GM12891 (cell line): Measurements from ENCODE around the gene FZD10.

Source experiments
- DNase-seq: peaks from one replicate; pipeline ENCODE4 v3.0.0; 2011; ENCODE audit warnings: low spot score; ENCODE audit not compliant: insufficient read length
- FAIRE-seq: peaks from 2 replicates; lab custom pipeline; 2011; peaks lifted over from hg19 to GRCh38; lab: Jason Lieb, UNC
- PAX5 ChIP-seq: IDR thresholded peaks from 2 replicates; pipeline ENCODE4 v1.6.1; 2011; ENCODE audit warnings: low read length, moderate library complexity, mild to moderate bottlenecking; ENCODE audit not compliant: insufficient read depth, severe bottlenecking
- POLR2A ChIP-seq: IDR thresholded peaks from 2 replicates; pipeline ENCODE4 v1.6.1; 2011; ENCODE audit warnings: low read depth, low read length, control low read depth
- POLR2AphosphoS5 ChIP-seq: IDR thresholded peaks from 2 replicates; pipeline ENCODE4 v1.6.1; 2011; ENCODE audit warnings: low read depth, low read length, control low read depth
- POU2F2 ChIP-seq: IDR thresholded peaks from 2 replicates; pipeline ENCODE4 v1.6.1; 2011; ENCODE audit warnings: low read depth, mild to moderate bottlenecking, control low read depth, low read length, moderate library complexity
- SPI1 ChIP-seq: IDR thresholded peaks from 2 replicates; pipeline ENCODE4 v1.6.1; 2011; ENCODE audit warnings: low read depth, low read length, control low read depth
- TAF1 ChIP-seq: IDR thresholded peaks from 2 replicates; pipeline ENCODE4 v1.6.1; 2011; ENCODE audit warnings: low read depth, low read length, control low read depth

Gene FZD10

DNA sequence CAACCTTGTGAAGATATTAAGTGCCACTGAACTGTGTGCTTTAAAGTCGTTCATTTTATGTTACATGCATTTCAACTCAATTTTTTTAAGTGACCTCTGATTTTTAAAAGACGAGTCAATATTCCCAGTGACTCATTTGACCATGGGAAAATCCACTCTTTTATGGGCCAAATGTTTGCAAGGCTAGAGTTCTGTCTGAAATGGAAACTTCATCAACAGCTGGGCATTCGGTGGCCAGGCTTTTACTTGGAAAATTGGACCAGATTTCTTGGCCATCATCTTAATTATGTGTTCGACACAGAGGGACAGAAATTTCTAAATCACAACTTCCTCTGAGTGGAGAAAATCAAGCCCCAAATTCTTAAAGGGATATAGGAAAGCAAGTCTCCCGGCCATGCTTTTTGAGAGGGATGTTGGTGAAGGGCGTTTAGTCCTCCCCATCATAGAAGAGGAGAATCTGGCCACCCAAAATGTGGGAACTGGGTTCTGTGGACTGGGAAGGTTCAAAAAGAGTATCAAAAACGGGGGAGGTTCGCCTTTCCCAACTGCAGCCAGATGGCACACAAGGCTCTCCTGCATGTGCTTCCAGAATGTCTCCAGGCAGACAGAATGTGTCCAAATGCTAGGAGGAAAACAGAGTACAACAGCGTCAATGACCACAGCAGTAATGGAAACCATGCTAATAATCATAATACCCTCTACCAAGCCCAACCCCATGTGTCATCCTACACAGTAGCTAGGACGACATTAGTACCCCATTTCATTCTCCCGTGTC, 40.9 kb upstream of the FZD10 start:
- DNase-seq (no peak), FAIRE-seq (no peak)
- TF ChIP-seq POU2F2 = no peak
- TF ChIP-seq POLR2A = no peak

GRCh38 chr12:130122356-130122755, 39.9 kb upstream of the FZD10 start:
- no peak for TF ChIP-seq POU2F2
- no peak for TF ChIP-seq POLR2A
- no peak for TF ChIP-seq PAX5
- TF ChIP-seq POLR2AphosphoS5 = no peak
- no peak for TF ChIP-seq SPI1
- TF ChIP-seq TAF1 = no peak
- no peak for DNase-seq
- FAIRE-seq = no peak

DNA sequence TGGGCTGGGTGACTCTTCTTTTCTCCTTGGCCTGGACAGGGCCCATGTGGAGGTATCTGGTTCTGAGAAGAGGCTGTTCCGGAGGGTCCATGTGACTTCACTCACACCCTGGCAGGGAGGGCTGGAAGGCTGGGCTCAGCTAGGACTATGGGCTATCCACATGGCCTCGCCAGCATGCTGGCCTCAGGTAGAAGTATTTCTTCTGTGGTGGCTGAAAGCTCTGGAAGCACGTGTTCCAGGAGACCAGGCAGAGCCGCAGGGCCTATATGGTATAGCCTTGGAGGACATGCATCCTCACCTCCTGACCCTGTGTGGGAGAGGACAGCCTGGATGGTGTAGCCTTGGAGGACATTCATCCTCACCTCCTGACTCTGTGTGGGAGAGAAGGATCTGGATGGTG, 38.2 kb upstream of the FZD10 start:
- FAIRE-seq = no peak
- no peak for TF ChIP-seq POLR2A
- TF ChIP-seq PAX5 = no peak
- TF ChIP-seq POLR2AphosphoS5 = no peak
- no peak for TF ChIP-seq SPI1
- TF ChIP-seq POU2F2 = no peak
- TF ChIP-seq TAF1 = no peak
- DNase-seq = no peak

DNA sequence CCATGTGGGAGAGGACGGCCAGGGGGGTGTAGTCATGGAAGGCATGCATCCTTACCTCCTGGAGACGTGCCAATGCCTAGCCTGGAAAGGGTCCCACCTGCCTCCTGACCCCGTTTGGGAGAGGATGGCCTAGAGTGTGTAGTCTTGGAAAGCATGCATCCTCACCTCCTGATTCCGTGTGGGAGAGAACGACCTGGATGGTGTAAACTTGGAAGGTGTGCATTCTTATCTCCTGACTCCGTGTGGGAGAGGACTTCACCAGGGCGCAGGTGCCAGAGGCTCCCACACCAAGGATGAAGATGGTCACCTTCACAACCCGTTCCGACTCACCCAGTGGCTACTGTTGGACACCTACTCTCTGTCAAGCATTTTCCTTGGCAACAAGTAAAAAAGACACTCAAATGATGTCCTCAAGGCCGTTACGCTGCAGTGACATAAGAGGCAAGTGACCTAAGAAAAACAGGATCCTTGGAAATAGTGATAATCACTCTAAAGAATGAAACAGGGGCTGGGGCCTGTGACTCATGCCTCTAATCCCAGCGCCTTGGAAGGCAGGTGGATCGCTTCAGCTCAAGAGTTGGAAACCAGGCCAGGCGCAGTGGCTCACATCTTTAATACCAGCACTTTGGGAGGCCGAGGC, 37.5 kb upstream of the FZD10 start:
- no peak for FAIRE-seq
- TF ChIP-seq POU2F2 (no peak), POLR2A (no peak), PAX5 (no peak), POLR2AphosphoS5 (no peak), SPI1 (no peak), TAF1 (no peak)
- no peak for DNase-seq

DNA sequence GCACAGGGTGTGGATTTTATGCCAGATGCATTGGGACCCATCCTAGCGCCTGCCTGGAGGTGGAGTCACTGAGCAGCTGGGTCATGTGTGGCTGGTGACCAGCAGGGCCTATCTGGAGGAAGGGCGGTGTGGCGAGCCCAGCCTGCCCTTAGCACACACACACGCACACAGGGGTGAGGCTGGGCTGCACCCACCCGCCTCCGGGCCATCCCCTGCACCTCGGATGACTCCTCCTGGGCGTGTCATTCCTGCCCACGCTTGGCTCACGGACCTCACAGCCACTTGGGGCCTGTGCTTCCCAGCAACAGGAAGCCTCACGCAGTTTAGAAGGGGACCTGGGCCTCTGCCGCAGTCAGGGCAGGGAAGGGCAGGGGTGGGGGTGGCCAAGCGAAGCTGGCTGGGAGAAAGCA, 36.2 kb upstream of the FZD10 start:
- no peak for TF ChIP-seq POLR2A
- no peak for TF ChIP-seq SPI1
- no peak for DNase-seq
- no peak for FAIRE-seq

- DNase-seq = no peak
- TF ChIP-seq POLR2A = no peak
- TF ChIP-seq POLR2AphosphoS5 = no peak
- TF ChIP-seq SPI1 = no peak
- no peak for TF ChIP-seq PAX5
- TF ChIP-seq TAF1 = no peak
- no peak for TF ChIP-seq POU2F2
- no peak for FAIRE-seq
Measured at GRCh38 chr12:130127532-130127911, 34.7 kb upstream of the FZD10 start.

DNA sequence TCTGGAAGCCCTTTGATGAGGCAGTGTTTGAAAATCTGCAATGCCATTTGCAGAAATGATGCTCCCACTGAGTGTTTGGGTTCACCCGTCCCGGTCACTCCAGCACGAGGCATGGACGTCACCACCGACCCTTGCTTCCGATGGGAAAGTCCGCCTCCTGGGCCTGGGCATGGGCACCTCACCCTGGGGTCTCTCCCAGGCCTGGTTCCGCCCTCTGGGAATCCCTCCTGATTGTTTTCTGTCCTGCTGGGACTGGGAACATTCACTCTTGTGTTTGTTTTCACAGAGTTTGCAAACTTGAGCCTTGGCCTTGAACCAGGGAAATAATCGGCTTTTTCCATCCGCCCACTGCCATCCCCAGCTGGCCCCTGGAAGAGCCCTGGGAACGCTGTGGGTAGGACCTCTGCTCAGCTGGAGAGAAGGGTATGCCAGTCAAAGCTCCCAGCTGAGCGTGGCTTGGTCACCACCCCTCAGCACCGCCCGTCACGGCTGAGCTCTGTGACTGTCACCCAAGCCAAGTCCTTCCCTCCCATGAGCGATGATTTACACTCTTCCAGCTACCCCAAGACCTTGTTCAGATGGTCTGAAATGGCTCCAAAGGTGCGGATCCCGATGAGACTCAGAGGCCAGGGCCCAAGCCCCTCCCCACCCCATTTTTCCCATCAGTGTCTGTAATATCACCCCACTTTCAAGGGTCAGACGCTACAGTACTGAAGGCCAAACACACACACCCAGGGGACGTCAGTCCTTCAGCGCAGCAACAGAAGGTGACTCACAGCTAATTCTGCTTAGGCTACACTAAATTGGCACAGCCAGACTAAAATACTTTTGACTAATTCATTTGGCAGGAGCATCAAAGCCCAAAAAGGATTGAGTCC, 34.1 kb upstream of the FZD10 start:
- FAIRE-seq (no peak), DNase-seq (no peak)
- TF ChIP-seq PAX5 = no peak
- no peak for TF ChIP-seq TAF1
- no peak for TF ChIP-seq POU2F2
- TF ChIP-seq SPI1 = no peak
- TF ChIP-seq POLR2A = no peak
- TF ChIP-seq POLR2AphosphoS5 = no peak

DNA sequence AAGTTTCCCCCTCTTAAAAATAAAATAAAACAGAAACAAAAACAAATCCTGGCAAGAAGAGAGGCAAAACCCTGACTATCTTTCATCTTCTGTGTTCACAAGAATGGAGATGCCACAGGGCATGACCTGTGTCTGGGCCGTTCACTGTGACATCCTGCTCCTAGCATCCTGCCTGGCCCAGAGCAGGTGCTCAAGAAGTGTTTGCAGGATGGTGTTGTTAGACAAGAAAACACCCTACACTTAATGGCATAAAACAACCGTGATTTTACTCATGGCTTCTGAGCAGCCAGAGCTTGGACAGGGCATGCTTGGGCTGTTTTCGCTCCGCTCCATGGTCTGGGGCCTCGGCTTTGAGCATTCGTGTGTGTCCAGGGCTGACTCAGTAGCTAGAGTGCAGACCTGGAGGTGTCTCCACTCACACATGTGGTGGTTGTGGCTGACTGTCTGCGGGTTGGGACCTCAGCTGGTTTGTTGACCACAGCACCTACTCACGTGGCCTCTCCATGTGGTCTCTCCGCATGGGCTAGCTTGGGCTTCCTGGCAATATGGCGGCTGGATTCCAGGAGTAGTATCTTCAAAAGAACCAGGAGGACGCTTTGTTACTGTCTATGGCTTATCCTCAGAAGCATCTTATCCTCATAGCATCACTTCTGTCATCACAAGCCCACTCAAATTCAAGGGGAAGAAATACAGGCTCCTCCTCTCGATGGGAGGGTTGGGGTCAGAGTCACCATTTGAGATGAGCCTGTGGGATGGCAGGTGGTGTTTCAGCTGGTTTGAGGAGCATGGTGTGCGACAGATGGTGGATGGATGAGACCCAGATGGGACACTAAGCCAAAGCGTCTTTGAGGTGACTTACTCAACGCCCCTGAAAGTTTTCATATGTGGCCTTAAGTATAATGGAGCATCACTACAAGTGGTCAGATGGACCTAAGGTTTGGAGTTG, 33.2 kb upstream of the FZD10 start:
- no peak for FAIRE-seq
- TF ChIP-seq POLR2AphosphoS5 (no peak), PAX5 (no peak), POLR2A (no peak), TAF1 (no peak), POU2F2 (no peak), SPI1 (no peak)
- DNase-seq = no peak
